ENCODE measurements around the gene CDK14. TPM values are rescaled to one million over a fixed set of nuclear protein-coding genes. Genes with fewer than 3 reads are reported as not detected.

CDK14 gene
- total RNA-seq, 1 donor: 39.1 TPM

GRCh38 chr7:90771281-90771680 lies 175.2 kb downstream of the CDK14 start:
- no peak overlapping the region for H3K4me3 ChIP-seq (ENCODE audit: insufficient read depth, low read length)
- peaks cover 11% of the 10 kb centered on the region for H3K79me2 ChIP-seq (ENCODE audit: insufficient read depth, low read length)
- H3K36me3 ChIP-seq (ENCODE audit: insufficient read depth, low read length): peaks cover 4% of the 10 kb centered on the region
- H3K9me3 ChIP-seq (ENCODE audit: low read depth, low read length): peaks cover 5% of the 10 kb centered on the region
- H2AFZ ChIP-seq (ENCODE audit: low read length): no peak overlapping the region
- H3K4me1 ChIP-seq (ENCODE audit: insufficient read depth, low read length): peaks cover 4% of the 10 kb centered on the region
- H3K27me3 ChIP-seq (ENCODE audit: insufficient read depth, low read length): no peaks in the 10 kb centered on the region
- no peak overlapping the region for H3K27ac ChIP-seq (ENCODE audit: low read depth, low read length)
- H4K20me1 ChIP-seq (ENCODE audit: insufficient read depth, low read length): peaks cover 3% of the 10 kb centered on the region
- no peak overlapping the region for H3K4me2 ChIP-seq (ENCODE audit: insufficient read depth, low read length)
- no peak for DNase-seq (ENCODE audit: insufficient read length, low spot score, missing footprints)
- TF ChIP-seq CTCF (IDR thresholded peaks at IDR 0.05; ENCODE audit: extremely low read depth, low read depth, low read length): no peak

- Histone ChIP-seq H4K20me1 (ENCODE audit: insufficient read depth, low read length) (no peaks in the 10 kb centered on the region), H3K4me1 (ENCODE audit: insufficient read depth, low read length) (no peaks in the 10 kb centered on the region), H3K36me3 (ENCODE audit: insufficient read depth, low read length) (peaks cover 4% of the 10 kb centered on the region), H3K9me3 (ENCODE audit: low read depth, low read length) (peaks cover 5% of the 10 kb centered on the region), H3K4me3 (ENCODE audit: insufficient read depth, low read length) (no peak overlapping the region), H3K27ac (ENCODE audit: low read depth, low read length) (no peak overlapping the region), H3K27me3 (ENCODE audit: insufficient read depth, low read length) (no peaks in the 10 kb centered on the region), H3K4me2 (ENCODE audit: insufficient read depth, low read length) (no peak overlapping the region), H2AFZ (ENCODE audit: low read length) (no peak overlapping the region), H3K79me2 (ENCODE audit: insufficient read depth, low read length) (peaks cover 11% of the 10 kb centered on the region)
- TF ChIP-seq CTCF (IDR thresholded peaks at IDR 0.05; ENCODE audit: extremely low read depth, low read depth, low read length): no peak
- no peak for DNase-seq (ENCODE audit: insufficient read length, low spot score, missing footprints)
Measured at GRCh38 chr7:90772410-90772809, 176.3 kb downstream of the CDK14 start.

GRCh38 chr7:90773269-90773668 lies 177.1 kb downstream of the CDK14 start:
- H3K4me1 ChIP-seq (ENCODE audit: insufficient read depth, low read length): no peaks in the 10 kb centered on the region
- no peaks in the 10 kb centered on the region for H3K27me3 ChIP-seq (ENCODE audit: insufficient read depth, low read length)
- H3K4me3 ChIP-seq (ENCODE audit: insufficient read depth, low read length): no peak overlapping the region
- no peak for TF ChIP-seq CTCF (IDR thresholded peaks at IDR 0.05; ENCODE audit: extremely low read depth, low read depth, low read length)
- H2AFZ ChIP-seq (ENCODE audit: low read length): no peak overlapping the region
- H3K79me2 ChIP-seq (ENCODE audit: insufficient read depth, low read length): peaks cover 14% of the 10 kb centered on the region
- H3K36me3 ChIP-seq (ENCODE audit: insufficient read depth, low read length): peaks cover 4% of the 10 kb centered on the region
- H3K4me2 ChIP-seq (ENCODE audit: insufficient read depth, low read length): no peak overlapping the region
- peaks cover 5% of the 10 kb centered on the region for H3K9me3 ChIP-seq (ENCODE audit: low read depth, low read length)
- no peak overlapping the region for H3K27ac ChIP-seq (ENCODE audit: low read depth, low read length)
- no peak for DNase-seq (ENCODE audit: insufficient read length, low spot score, missing footprints)
- H4K20me1 ChIP-seq (ENCODE audit: insufficient read depth, low read length): no peaks in the 10 kb centered on the region

GRCh38 chr7:90774706-90775105 lies 178.6 kb downstream of the CDK14 start:
- Histone ChIP-seq H3K4me1 (ENCODE audit: insufficient read depth, low read length) (no peaks in the 10 kb centered on the region), H2AFZ (ENCODE audit: low read length) (no peak overlapping the region), H3K79me2 (ENCODE audit: insufficient read depth, low read length) (peaks cover 14% of the 10 kb centered on the region), H3K9me3 (ENCODE audit: low read depth, low read length) (peaks cover 5% of the 10 kb centered on the region), H3K4me2 (ENCODE audit: insufficient read depth, low read length) (no peak overlapping the region), H3K4me3 (ENCODE audit: insufficient read depth, low read length) (no peak overlapping the region), H3K27me3 (ENCODE audit: insufficient read depth, low read length) (no peaks in the 10 kb centered on the region), H3K27ac (ENCODE audit: low read depth, low read length) (no peak overlapping the region), H3K36me3 (ENCODE audit: insufficient read depth, low read length) (peaks cover 4% of the 10 kb centered on the region), H4K20me1 (ENCODE audit: insufficient read depth, low read length) (no peaks in the 10 kb centered on the region)
- DNase-seq (ENCODE audit: insufficient read length, low spot score, missing footprints): no peak
- no peak for TF ChIP-seq CTCF (IDR thresholded peaks at IDR 0.05; ENCODE audit: extremely low read depth, low read depth, low read length)
